ENCODE data around the gene OTOGL.

Gene OTOGL

DNA sequence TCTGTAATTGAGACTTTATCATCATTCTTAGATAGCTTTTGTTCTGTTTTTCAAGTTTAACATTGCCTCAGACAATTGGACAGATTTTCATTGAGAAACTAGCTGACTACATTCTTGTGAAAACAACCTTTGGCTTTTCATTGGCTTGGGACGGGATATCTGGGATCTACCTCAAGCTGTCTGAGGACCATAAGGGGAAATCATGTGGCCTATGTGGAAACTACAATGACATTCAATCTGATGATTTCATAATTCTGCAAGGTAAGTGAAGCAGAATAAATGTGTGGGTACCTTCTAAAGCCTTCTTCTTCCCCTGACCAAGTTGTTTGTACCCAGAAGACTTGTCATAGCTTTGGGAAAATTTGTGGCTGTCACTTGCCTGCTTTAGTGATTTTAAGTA lies 133.5 kb downstream of the OTOGL start:
- no peaks in the 10 kb centered on the region for H3K36me3 ChIP-seq (ENCODE audit: insufficient read depth, low read length)
- peaks cover 7% of the 10 kb centered on the region for H3K4me1 ChIP-seq (ENCODE audit: insufficient read depth, low read length, poor library complexity, severe bottlenecking)
- no peak overlapping the region for H2AFZ ChIP-seq (ENCODE audit: low read length)
- H3K9me3 ChIP-seq (ENCODE audit: insufficient read depth, low read depth, low read length), result no peaks in the 10 kb centered on the region
- H3K27me3 ChIP-seq (ENCODE audit: insufficient read depth, low read length, poor library complexity, severe bottlenecking), result no peaks in the 10 kb centered on the region
- no peak overlapping the region for H3K9ac ChIP-seq (ENCODE audit: low read depth, low read length, poor library complexity, severe bottlenecking)
- no peaks in the 10 kb centered on the region for H3K9me2 ChIP-seq (replicated peaks; ENCODE audit: low read depth, low read length)
- TF ChIP-seq EZH2phosphoT487 (IDR thresholded peaks at IDR 0.05; ENCODE audit: borderline replicate concordance), result no peak
- TF ChIP-seq, protein P1, sequence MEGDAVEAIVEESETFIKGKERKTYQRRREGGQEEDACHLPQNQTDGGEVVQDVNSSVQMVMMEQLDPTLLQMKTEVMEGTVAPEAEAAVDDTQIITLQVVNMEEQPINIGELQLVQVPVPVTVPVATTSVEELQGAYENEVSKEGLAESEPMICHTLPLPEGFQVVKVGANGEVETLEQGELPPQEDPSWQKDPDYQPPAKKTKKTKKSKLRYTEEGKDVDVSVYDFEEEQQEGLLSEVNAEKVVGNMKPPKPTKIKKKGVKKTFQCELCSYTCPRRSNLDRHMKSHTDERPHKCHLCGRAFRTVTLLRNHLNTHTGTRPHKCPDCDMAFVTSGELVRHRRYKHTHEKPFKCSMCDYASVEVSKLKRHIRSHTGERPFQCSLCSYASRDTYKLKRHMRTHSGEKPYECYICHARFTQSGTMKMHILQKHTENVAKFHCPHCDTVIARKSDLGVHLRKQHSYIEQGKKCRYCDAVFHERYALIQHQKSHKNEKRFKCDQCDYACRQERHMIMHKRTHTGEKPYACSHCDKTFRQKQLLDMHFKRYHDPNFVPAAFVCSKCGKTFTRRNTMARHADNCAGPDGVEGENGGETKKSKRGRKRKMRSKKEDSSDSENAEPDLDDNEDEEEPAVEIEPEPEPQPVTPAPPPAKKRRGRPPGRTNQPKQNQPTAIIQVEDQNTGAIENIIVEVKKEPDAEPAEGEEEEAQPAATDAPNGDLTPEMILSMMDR (conservative IDR thresholded peaks at IDR 0.05; ENCODE audit: low read length), result no peak
- no peak overlapping the region for H3K4me2 ChIP-seq (ENCODE audit: low read depth, low read length, poor library complexity, severe bottlenecking)
- no peaks in the 10 kb centered on the region for H3K79me2 ChIP-seq (ENCODE audit: insufficient read depth, low read length)
- no peaks in the 10 kb centered on the region for H4K20me1 ChIP-seq (ENCODE audit: insufficient read depth, low read length, poor library complexity, severe bottlenecking)
- H3F3A ChIP-seq (ENCODE audit: low read depth), result no peaks in the 10 kb centered on the region
- no peak overlapping the region for H3K4me3 ChIP-seq (ENCODE audit: low read length, poor library complexity, severe bottlenecking)

DNA sequence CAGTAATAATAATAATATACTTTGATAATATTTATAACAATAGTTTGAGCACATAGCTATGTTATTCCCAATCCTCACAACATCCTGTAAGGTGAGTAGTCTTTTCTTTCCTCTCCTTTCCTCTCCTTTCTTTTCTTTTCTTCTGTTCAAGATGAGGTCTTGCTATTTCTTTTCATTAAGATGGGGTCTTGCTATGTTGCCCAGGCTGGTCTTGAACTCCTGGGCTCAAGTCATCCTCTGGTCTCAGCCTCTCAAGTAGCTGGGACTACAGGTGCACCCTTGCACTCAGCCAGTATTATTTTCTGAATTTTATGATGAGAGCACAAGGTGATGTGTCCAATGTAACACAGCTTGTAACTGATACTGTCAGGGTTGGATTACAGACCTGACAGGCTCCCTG lies 134.6 kb downstream of the OTOGL start:
- Histone ChIP-seq H3K4me3 (ENCODE audit: low read length, poor library complexity, severe bottlenecking) (no peak overlapping the region), H2AFZ (ENCODE audit: low read length) (no peak overlapping the region), H3K4me2 (ENCODE audit: low read depth, low read length, poor library complexity, severe bottlenecking) (no peak overlapping the region), H3K9ac (ENCODE audit: low read depth, low read length, poor library complexity, severe bottlenecking) (no peak overlapping the region), H3K79me2 (ENCODE audit: insufficient read depth, low read length) (no peaks in the 10 kb centered on the region), H3K9me3 (ENCODE audit: insufficient read depth, low read depth, low read length) (no peaks in the 10 kb centered on the region), H3F3A (ENCODE audit: low read depth) (no peaks in the 10 kb centered on the region), H3K36me3 (ENCODE audit: insufficient read depth, low read length) (no peaks in the 10 kb centered on the region), H3K9me2 (replicated peaks; ENCODE audit: low read depth, low read length) (no peaks in the 10 kb centered on the region), H3K4me1 (ENCODE audit: insufficient read depth, low read length, poor library complexity, severe bottlenecking) (peaks cover 7% of the 10 kb centered on the region), H4K20me1 (ENCODE audit: insufficient read depth, low read length, poor library complexity, severe bottlenecking) (no peaks in the 10 kb centered on the region), H3K27me3 (ENCODE audit: insufficient read depth, low read length, poor library complexity, severe bottlenecking) (no peaks in the 10 kb centered on the region)
- no peak for TF ChIP-seq EZH2phosphoT487 (IDR thresholded peaks at IDR 0.05; ENCODE audit: borderline replicate concordance)
- TF ChIP-seq, protein P1 (conservative IDR thresholded peaks at IDR 0.05; ENCODE audit: low read length), result no peak

DNA sequence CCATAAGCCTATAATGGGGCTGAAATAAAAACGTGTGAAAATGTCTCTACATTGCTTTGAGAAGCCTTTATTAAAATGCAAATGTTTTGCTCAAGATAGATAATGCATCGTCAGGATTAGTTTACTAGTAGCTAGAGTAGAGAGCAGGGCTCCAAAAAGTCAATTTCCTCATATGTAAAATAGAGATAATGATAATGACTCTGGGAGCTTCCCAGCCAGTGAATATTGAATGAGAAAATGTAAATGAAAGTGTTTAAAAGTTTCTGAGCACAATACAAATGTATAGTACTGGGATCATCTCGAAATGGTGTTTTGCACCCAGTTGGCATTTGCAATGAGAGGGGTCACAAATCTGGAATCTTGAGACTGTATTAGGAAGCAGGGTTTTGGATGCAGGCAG lies 135.3 kb downstream of the OTOGL start:
- no peaks in the 10 kb centered on the region for H3K36me3 ChIP-seq (ENCODE audit: insufficient read depth, low read length)
- H3K4me1 ChIP-seq (ENCODE audit: insufficient read depth, low read length, poor library complexity, severe bottlenecking), result peaks cover 6% of the 10 kb centered on the region
- TF ChIP-seq, protein P1 (conservative IDR thresholded peaks at IDR 0.05; ENCODE audit: low read length), result no peak
- no peak for TF ChIP-seq EZH2phosphoT487 (IDR thresholded peaks at IDR 0.05; ENCODE audit: borderline replicate concordance)
- H3K4me2 ChIP-seq (ENCODE audit: low read depth, low read length, poor library complexity, severe bottlenecking), result no peak overlapping the region
- no peak overlapping the region for H2AFZ ChIP-seq (ENCODE audit: low read length)
- H3K9ac ChIP-seq (ENCODE audit: low read depth, low read length, poor library complexity, severe bottlenecking), result no peak overlapping the region
- H3K9me3 ChIP-seq (ENCODE audit: insufficient read depth, low read depth, low read length), result no peaks in the 10 kb centered on the region
- no peak overlapping the region for H3K4me3 ChIP-seq (ENCODE audit: low read length, poor library complexity, severe bottlenecking)
- no peaks in the 10 kb centered on the region for H4K20me1 ChIP-seq (ENCODE audit: insufficient read depth, low read length, poor library complexity, severe bottlenecking)
- H3K9me2 ChIP-seq (replicated peaks; ENCODE audit: low read depth, low read length), result no peaks in the 10 kb centered on the region
- H3F3A ChIP-seq (ENCODE audit: low read depth), result no peaks in the 10 kb centered on the region
- H3K27me3 ChIP-seq (ENCODE audit: insufficient read depth, low read length, poor library complexity, severe bottlenecking), result no peaks in the 10 kb centered on the region
- no peaks in the 10 kb centered on the region for H3K79me2 ChIP-seq (ENCODE audit: insufficient read depth, low read length)
